GM12878 (cell line): ENCODE results near the gene LCE1A. TPM values are rescaled to one million over a fixed set of nuclear protein-coding genes. Genes with fewer than 3 reads are reported as not detected.

Experiments used
- ATAC-seq: fragments of 200-7000 bp; cut with Tn5 transposase; 3 replicates; pipeline ENCODE4 v1.9.1; 2020; ENCODE audit warnings: mild to moderate bottlenecking, moderate library complexity
- BruUV-seq: library from RNA; stranded (reverse); fragments of 400-500 nt; replicated peaks from 2 replicates; lab custom pipeline; 2021; lab: Mats Ljungman, UMichigan
- CTCF ChIA-PET: fragments of 300-600 bp; sonication (Branson Sonifier 250); formaldehyde crosslinking; extraction: SDS; loops from one replicate; lab custom pipeline; 2021; ENCODE audit warnings: inconsistent platforms; lab: Yijun Ruan, JAX
- POLR2A ChIA-PET: fragments of 350-600 bp; formaldehyde crosslinking; extraction: SDS; loops from one replicate; lab custom pipeline; 2021; ENCODE audit warnings: inconsistent platforms; lab: Charles Lee
- RAD21 ChIA-PET: fragments of 300-600 bp; sonication (Branson Sonifier 250); formaldehyde crosslinking; loops from one replicate; lab custom pipeline; 2023; ENCODE audit warnings: antibody characterized with exemption; ENCODE audit not compliant: unreplicated experiment; lab: Charles Lee
- SMC1A ChIA-PET: fragments of 300-600 bp; sonication (Branson Sonifier 250); formaldehyde crosslinking; loops from one replicate; lab custom pipeline; 2023; ENCODE audit not compliant: unreplicated experiment, uncharacterized antibody; lab: Charles Lee
- DNase-seq: peaks from one replicate; pipeline ENCODE4 v3.0.0-alpha.2; 2011; ENCODE audit warnings: low read depth, low spot score
- FAIRE-seq: peaks from 3 replicates; lab custom pipeline; 2011; peaks lifted over from hg19 to GRCh38; lab: Jason Lieb, UNC
- H2AFZ ChIP-seq: 2 replicates; pipeline ENCODE4 v1.6.0; 2011; ENCODE audit warnings: low read depth, low read length, control low read depth; ENCODE audit not compliant: control insufficient read depth
- H3K27ac ChIP-seq: 2 replicates; pipeline ENCODE4 v1.5.1; 2011; ENCODE audit warnings: control low read depth; ENCODE audit not compliant: control insufficient read depth, insufficient read depth
- H3K27me3 ChIP-seq, 2 experiments: replicated peaks in 1 of 2; 2 replicates each; pipeline versions ENCODE4 v1.6.0 to v1.6.1; 2011; ENCODE audit warnings: low read length in 1 of 2; ENCODE audit not compliant: control insufficient read depth in 2 of 2, insufficient read depth in 2 of 2
- H3K36me3 ChIP-seq, 2 experiments: 2 replicates each; pipeline ENCODE4 v1.5.1; 2011; ENCODE audit warnings: low read length in 1 of 2; ENCODE audit not compliant: control insufficient read depth in 2 of 2, insufficient read depth in 2 of 2
- H3K4me1 ChIP-seq: 2 replicates; pipeline ENCODE4 v1.6.1; 2011; ENCODE audit warnings: mild to moderate bottlenecking, low read length, moderate library complexity, mixed read lengths; ENCODE audit not compliant: control insufficient read depth, insufficient read depth
- H3K4me2 ChIP-seq: 2 replicates; pipeline ENCODE4 v1.6.0; 2011; ENCODE audit warnings: control low read depth; ENCODE audit not compliant: control insufficient read depth, insufficient read depth
- H3K4me3 ChIP-seq: fragments of 200-600 bp; sonication (generic); 2 replicates; pipeline ENCODE4 v1.5.1; 2016
- H3K79me2 ChIP-seq: 2 replicates; pipeline ENCODE4 v1.6.0; 2011; ENCODE audit warnings: low read length; ENCODE audit not compliant: control insufficient read depth, insufficient read depth
- H3K9ac ChIP-seq: 2 replicates; pipeline ENCODE4 v1.8.0; 2011; ENCODE audit warnings: low read length, control low read depth, mixed read lengths; ENCODE audit not compliant: control insufficient read depth, insufficient read depth
- H3K9me3 ChIP-seq: replicated peaks from 3 replicates; pipeline ENCODE4 v1.5.1; 2011; ENCODE audit warnings: mild to moderate bottlenecking, low read length; ENCODE audit not compliant: control insufficient read depth, insufficient read depth
- H4K20me1 ChIP-seq: 2 replicates; pipeline ENCODE4 v1.6.0; 2011; ENCODE audit not compliant: control insufficient read depth, insufficient read depth
- CBFB ChIP-seq: IDR thresholded peaks from 2 replicates; pipeline ENCODE4 v1.6.1; 2016; ENCODE audit warnings: antibody characterized with exemption, low read depth
- E2F4 ChIP-seq: IDR thresholded peaks from 2 replicates; pipeline ENCODE4 v1.6.1; 2012; ENCODE audit warnings: low read depth, low read length, improper control_type of control experiment
- HDAC2 ChIP-seq: fragments of 200-600 bp; sonication (generic); IDR thresholded peaks from 2 replicates; pipeline ENCODE4 v1.6.1; 2017
- MAX ChIP-seq: IDR thresholded peaks from 2 replicates; pipeline ENCODE4 v1.6.1; 2012; ENCODE audit warnings: low read depth, low read length, improper control_type of control experiment
- NFIC ChIP-seq: IDR thresholded peaks from 2 replicates; pipeline ENCODE4 v1.6.1; 2012; ENCODE audit warnings: low read depth, mild to moderate bottlenecking, inconsistent platforms, low read length, moderate library complexity
- PKNOX1 ChIP-seq: fragments of 450-650 bp; IDR thresholded peaks from 2 replicates; pipeline ENCODE4 v1.6.1; 2016; ENCODE audit warnings: mild to moderate bottlenecking
- RAD21 ChIP-seq: IDR thresholded peaks from 2 replicates; pipeline ENCODE4 v1.6.1; 2011; ENCODE audit warnings: mild to moderate bottlenecking, low read depth, low read length, moderate library complexity; ENCODE audit not compliant: insufficient read depth
- RUNX3 ChIP-seq: IDR thresholded peaks from 2 replicates; pipeline ENCODE4 v1.6.1; 2012; ENCODE audit warnings: low read length, inconsistent platforms
- SMC3 ChIP-seq: IDR thresholded peaks from 2 replicates; pipeline ENCODE4 v1.6.1; 2011; ENCODE audit warnings: low read length, improper control_type of control experiment, borderline replicate concordance
- TAF1 ChIP-seq: IDR thresholded peaks from 2 replicates; pipeline ENCODE4 v1.6.1; 2011; ENCODE audit warnings: mild to moderate bottlenecking, low read depth, low read length, borderline replicate concordance
- WGBS: methylation state at CpG from one replicate; pipeline ENCODE4 v1.1.6; 2016; ENCODE audit warnings: low lambda C conversion rate; ENCODE audit not compliant: insufficient replicate concordance, insufficient coverage; ENCODE audit errors: missing lambda C conversion rate; 5-methylcytosine and 5-hydroxymethylcytosine counted together
- in situ Hi-C: fragments of 300-500 bp; cut with MboI; formaldehyde crosslinking; loops from 9 replicates; pipeline ENCODE4 v1.14.3; 2018; ENCODE audit warnings: mixed read lengths
- intact Hi-C: fragments of 100-400 bp; cut with micrococcal nuclease; formaldehyde crosslinking; loops from one replicate; pipeline ENCODE4 v1.14.2; 2022; ENCODE audit not compliant: unreplicated experiment
- polyA plus RNA-seq, 11 experiments: library from polyadenylated mRNA; depleted of rRNA in 4 of 11; unstranded in 6 of 11; stranded (reverse) in 5 of 11; fragments of >200 nt; fragmentation: Nextera tagmentation in 4 of 11; fragmentation: Illumina TruSeq in 1 of 11; extraction: Ambion mirVana in 4 of 11; extraction: Trizol in 1 of 11; gene quantifications; 1 replicate in 1 of 11; 2 replicates in 10 of 11; pipeline versions ENCODE4 v1.2.1 to v1.2.3, GENCODE V29; 2011 to 2016; ENCODE audit warnings: inconsistent platforms in 2 of 11, missing spikeins in 2 of 11, low read depth in 1 of 11
- total RNA-seq, 4 experiments: library from RNA; depleted of rRNA in 3 of 4; stranded (reverse); fragments of >200 nt in 3 of 4; fragmentation: Illumina TruSeq in 1 of 4; extraction: Trizol in 1 of 4; gene quantifications; 2 replicates each; pipeline versions ENCODE4 v1.2.1 to v1.2.3, GENCODE V29; 2013 to 2021
- TF ChIP-seq, protein P1 (sequence below), 3 experiments: IDR thresholded peaks in 2 of 3; conservative IDR thresholded peaks in 1 of 3; 2 replicates each; pipeline ENCODE4 v1.5.1; 2011; ENCODE audit warnings: low read depth in 3 of 3, low read length in 3 of 3, mild to moderate bottlenecking in 3 of 3, control low read depth in 2 of 3, moderate library complexity in 2 of 3, inconsistent platforms in 1 of 3, mixed read lengths in 1 of 3; ENCODE audit not compliant: control insufficient read depth in 2 of 3, insufficient read depth in 1 of 3; ENCODE audit errors: extremely low read depth in 1 of 3

Gene LCE1A
- total and polyA plus RNA-seq, 10 of the 15 experiments (the other 5 are each of a cell fraction or from before 2014, with no cell fraction given), result not detected

GRCh38 chr1:152866321-152866720 is 39.0 kb downstream of the LCE1A start:
- RAD21 ChIA-PET, result no interaction called here
- no TSS peak for BruUV-seq

GRCh38 chr1:152869808-152870419 is 42.6 kb downstream of the LCE1A start:
- ChIA-PET SMC1A (interaction anchor here (0.6 to 6.0 kb wide), 20 partner anchors 9 to 410 kb away, joined by 3 to 64 read pairs (median 4); partner anchors contain the start of gene SMCP), CTCF (interaction anchor here (0.6 to 7.4 kb wide), 44 partner anchors 8 to 421 kb away, joined by 3 to 106 read pairs (median 4); partner anchors contain the start of gene SMCP), RAD21 (interaction anchor here (0.6 to 5.4 kb wide), 9 partner anchors 28 to 368 kb away, joined by 3 to 60 read pairs (median 4); no protein-coding TSS in a partner anchor), POLR2A (no interaction called here)
- H3K4me1 ChIP-seq, result peaks cover 19% of the 10 kb centered on the region
- no peaks in the 10 kb centered on the region for H4K20me1 ChIP-seq
- no peak overlapping the region for H3K9ac ChIP-seq
- in situ Hi-C loops, result loop anchor here (5.0 to 10.0 kb wide), 3 partner anchors 57 to 357 kb away; no protein-coding TSS in a partner anchor
- intact Hi-C loops, result loop anchor here (1.0 to 10.0 kb wide), 6 partner anchors 56 to 407 kb away; partner anchors contain the start of gene SPRR1B
- BruUV-seq, result no TSS peak
- H3K27ac ChIP-seq, result no peak overlapping the region
- FAIRE-seq, result peak; percentile 81
- H3K36me3 ChIP-seq, result no peaks in the 10 kb centered on the region
- H3K4me2 ChIP-seq, result no peak overlapping the region
- peak; percentile 97 for ATAC-seq
- 23% methylated on average over 9 of the region's 9 CpGs for WGBS
- H3K9me3 ChIP-seq, result no peaks in the 10 kb centered on the region
- no peak overlapping the region for H2AFZ ChIP-seq
- DNase-seq, result peak; percentile 40
- H3K4me3 ChIP-seq, result no peak overlapping the region
- H3K79me2 ChIP-seq, result no peaks in the 10 kb centered on the region
- peaks cover 0 to 2% of the 10 kb centered on the region in 2 experiments; a peak in 1 of 4 replicates for H3K27me3 ChIP-seq
- TF ChIP-seq CBFB (peak; percentile 61), PKNOX1 (no peak), TAF1 (no peak), E2F4 (no peak), RAD21 (peak; percentile 88), MAX (no peak), NFIC (no peak), RUNX3 (peak; percentile 88)
- TF ChIP-seq, protein P1, sequence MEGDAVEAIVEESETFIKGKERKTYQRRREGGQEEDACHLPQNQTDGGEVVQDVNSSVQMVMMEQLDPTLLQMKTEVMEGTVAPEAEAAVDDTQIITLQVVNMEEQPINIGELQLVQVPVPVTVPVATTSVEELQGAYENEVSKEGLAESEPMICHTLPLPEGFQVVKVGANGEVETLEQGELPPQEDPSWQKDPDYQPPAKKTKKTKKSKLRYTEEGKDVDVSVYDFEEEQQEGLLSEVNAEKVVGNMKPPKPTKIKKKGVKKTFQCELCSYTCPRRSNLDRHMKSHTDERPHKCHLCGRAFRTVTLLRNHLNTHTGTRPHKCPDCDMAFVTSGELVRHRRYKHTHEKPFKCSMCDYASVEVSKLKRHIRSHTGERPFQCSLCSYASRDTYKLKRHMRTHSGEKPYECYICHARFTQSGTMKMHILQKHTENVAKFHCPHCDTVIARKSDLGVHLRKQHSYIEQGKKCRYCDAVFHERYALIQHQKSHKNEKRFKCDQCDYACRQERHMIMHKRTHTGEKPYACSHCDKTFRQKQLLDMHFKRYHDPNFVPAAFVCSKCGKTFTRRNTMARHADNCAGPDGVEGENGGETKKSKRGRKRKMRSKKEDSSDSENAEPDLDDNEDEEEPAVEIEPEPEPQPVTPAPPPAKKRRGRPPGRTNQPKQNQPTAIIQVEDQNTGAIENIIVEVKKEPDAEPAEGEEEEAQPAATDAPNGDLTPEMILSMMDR (IDR thresholded peaks at IDR 0.05 in 2 of 3, conservative IDR thresholded peaks at IDR 0.05 in 1 of 3; ENCODE audit: control insufficient read depth in 2 of 3, extremely low read depth in 1 of 3, insufficient read depth in 1 of 3, low read depth in 3 of 3, low read length in 3 of 3), result peak; percentile 78 to 84 (median 84)

More at GRCh38 chr1:152866321-152866720, 39.0 kb downstream of the LCE1A start:
- H3K27ac ChIP-seq, result no peak overlapping the region
- H3K9me3 ChIP-seq, result no peaks in the 10 kb centered on the region
- no peak overlapping the region for H3K9ac ChIP-seq
- DNase-seq (no peak), FAIRE-seq (no peak), ATAC-seq (no peak)
- H3K36me3 ChIP-seq, result no peaks in the 10 kb centered on the region
- WGBS, result 0% methylated on average over 2 of the region's 2 CpGs
- peaks cover 7% of the 10 kb centered on the region for H3K4me1 ChIP-seq
- POLR2A ChIA-PET, result interaction anchor here (0.5 kb wide), 1 partner anchor 201 kb away, joined by 3 read pairs; no protein-coding TSS in a partner anchor
- TF ChIP-seq SMC3 (no peak), HDAC2 (no peak)
- H2AFZ ChIP-seq, result no peak overlapping the region
- in situ Hi-C loops (no loop called here), intact Hi-C loops (loop anchor here (5.0 kb wide), 1 partner anchor 411 kb away; no protein-coding TSS in a partner anchor)
- no peak overlapping the region for H3K4me2 ChIP-seq
- SMC1A ChIA-PET, result interaction anchor here (4.1 kb wide), 1 partner anchor 326 kb away, joined by 14 read pairs; no protein-coding TSS in a partner anchor
- peaks cover 0 to 2% of the 10 kb centered on the region in 2 experiments; a peak in 2 of 4 replicates for H3K27me3 ChIP-seq
- H3K4me3 ChIP-seq, result no peak overlapping the region
- no peaks in the 10 kb centered on the region for H3K79me2 ChIP-seq
- H4K20me1 ChIP-seq, result no peaks in the 10 kb centered on the region
- CTCF ChIA-PET, result interaction anchor here (1.9 to 2.9 kb wide), 3 partner anchors 11 to 326 kb away, joined by 7 to 13 read pairs (median 9); partner anchors contain the start of gene SMCP
